Anterior cingulate cortex (tissue), 58 donors: Measurements from ENCODE around the gene TMEM156.
"Not testable (repeated sequence)": the region's sequence is repeated elsewhere in the genome, so short reads cannot be mapped to it uniquely, and the experiment has no call there.

Source experiments
- DNase-seq, 58 donors: peaks; one replicate each; lab custom pipeline; 2025; lab: John Stamatoyannopoulos, UW

The TMEM156 gene

GRCh38 chr4:39044364-39044955, 12.3 kb upstream of the TMEM156 start:
- peak in 56 of 58 donors; percentile 46 to 92 (median 83) for DNase-seq

- peak in 1 of 58 donors; percentile 13 for DNase-seq
Observed at GRCh38 chr4:39043861-39044363, 11.7 kb upstream of the TMEM156 start.

GRCh38 chr4:39043058-39043860, 11.1 kb upstream of the TMEM156 start:
- peak in 1 of 58 donors; percentile 18 for DNase-seq

- DNase-seq, result peak in 21 of 58 donors; percentile 6 to 55 (median 20)
Observed at GRCh38 chr4:39042366-39042765, 10.2 kb upstream of the TMEM156 start.

- no peak for DNase-seq
Observed at GRCh38 chr4:39039108-39039507, 6.9 kb upstream of the TMEM156 start.

- no peak for DNase-seq
Observed at GRCh38 chr4:39037941-39038340, 5.7 kb upstream of the TMEM156 start.

GRCh38 chr4:39037491-39037825, 5.2 kb upstream of the TMEM156 start:
- DNase-seq, result peak in 1 of 58 donors; percentile 10

- DNase-seq, result no peak
Observed at GRCh38 chr4:39036172-39036571, 4.0 kb upstream of the TMEM156 start.

- not testable (repeated sequence) for DNase-seq
Observed at GRCh38 chr4:39031590-39032020, 604 bp downstream of the TMEM156 start.

GRCh38 chr4:39030725-39031124, 1.5 kb downstream of the TMEM156 start:
- DNase-seq, result no peak

GRCh38 chr4:39029752-39030694, 2.2 kb downstream of the TMEM156 start:
- DNase-seq, result no peak

- no peak for DNase-seq
Observed at GRCh38 chr4:39026096-39026495, 6.1 kb downstream of the TMEM156 start.

- DNase-seq, result no peak
Observed at GRCh38 chr4:39025552-39026085, 6.6 kb downstream of the TMEM156 start.

GRCh38 chr4:39024311-39024865, 7.8 kb downstream of the TMEM156 start:
- DNase-seq, result no peak

GRCh38 chr4:39023059-39023458, 9.2 kb downstream of the TMEM156 start:
- no peak for DNase-seq

GRCh38 chr4:39022241-39022640, 10.0 kb downstream of the TMEM156 start:
- no peak for DNase-seq

- DNase-seq, result no peak
Observed at GRCh38 chr4:39021631-39022030, 10.6 kb downstream of the TMEM156 start.

- DNase-seq, result no peak
Observed at GRCh38 chr4:39020130-39020529, 12.1 kb downstream of the TMEM156 start.

GRCh38 chr4:39014028-39014427, 18.2 kb downstream of the TMEM156 start:
- no peak for DNase-seq

GRCh38 chr4:39004758-39005157, 27.5 kb downstream of the TMEM156 start:
- DNase-seq, result no peak
